HL-60 (cell line): ENCODE data around the gene RASSF7.

Source experiments
- CTCF ChIP-seq: IDR thresholded peaks from one replicate; pipeline ENCODE4 v1.5.1; 2011; ENCODE audit warnings: low read length, control low read depth, inconsistent platforms; ENCODE audit not compliant: insufficient read depth
- GABPA ChIP-seq: IDR thresholded peaks from 2 replicates; pipeline ENCODE4 v1.6.1; 2012; ENCODE audit warnings: low read depth
- POLR2AphosphoS5 ChIP-seq: IDR thresholded peaks from 2 replicates; pipeline ENCODE4 v1.6.1; 2012; ENCODE audit warnings: low read depth
- REST ChIP-seq: IDR thresholded peaks from 2 replicates; pipeline ENCODE4 v1.6.1; 2012; ENCODE audit warnings: low read depth; ENCODE audit not compliant: insufficient replicate concordance
- SPI1 ChIP-seq: IDR thresholded peaks from 2 replicates; pipeline ENCODE4 v1.6.1; 2012; ENCODE audit warnings: low read depth, mild to moderate bottlenecking, borderline replicate concordance

GRCh38 chr11:554428-555226 is 6.1 kb upstream of the RASSF7 start:
- peak; percentile 28 for TF ChIP-seq CTCF
- no peak for TF ChIP-seq POLR2AphosphoS5
- no peak for TF ChIP-seq REST
- no peak for TF ChIP-seq GABPA
- TF ChIP-seq SPI1: peak; percentile 20; the same call in 1 of the 2 replicates
